Measurements from ENCODE around the gene CMSS1.

- TF ChIP-seq, protein P1, sequence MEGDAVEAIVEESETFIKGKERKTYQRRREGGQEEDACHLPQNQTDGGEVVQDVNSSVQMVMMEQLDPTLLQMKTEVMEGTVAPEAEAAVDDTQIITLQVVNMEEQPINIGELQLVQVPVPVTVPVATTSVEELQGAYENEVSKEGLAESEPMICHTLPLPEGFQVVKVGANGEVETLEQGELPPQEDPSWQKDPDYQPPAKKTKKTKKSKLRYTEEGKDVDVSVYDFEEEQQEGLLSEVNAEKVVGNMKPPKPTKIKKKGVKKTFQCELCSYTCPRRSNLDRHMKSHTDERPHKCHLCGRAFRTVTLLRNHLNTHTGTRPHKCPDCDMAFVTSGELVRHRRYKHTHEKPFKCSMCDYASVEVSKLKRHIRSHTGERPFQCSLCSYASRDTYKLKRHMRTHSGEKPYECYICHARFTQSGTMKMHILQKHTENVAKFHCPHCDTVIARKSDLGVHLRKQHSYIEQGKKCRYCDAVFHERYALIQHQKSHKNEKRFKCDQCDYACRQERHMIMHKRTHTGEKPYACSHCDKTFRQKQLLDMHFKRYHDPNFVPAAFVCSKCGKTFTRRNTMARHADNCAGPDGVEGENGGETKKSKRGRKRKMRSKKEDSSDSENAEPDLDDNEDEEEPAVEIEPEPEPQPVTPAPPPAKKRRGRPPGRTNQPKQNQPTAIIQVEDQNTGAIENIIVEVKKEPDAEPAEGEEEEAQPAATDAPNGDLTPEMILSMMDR (IDR thresholded peaks at IDR 0.05) = no peak
- TF ChIP-seq TAF1 (IDR thresholded peaks at IDR 0.05; ENCODE audit: borderline replicate concordance, low read depth, low read length) (no peak), RCOR1 (IDR thresholded peaks at IDR 0.05; ENCODE audit: low read length) (no peak), EP300 (IDR thresholded peaks at IDR 0.05; ENCODE audit: borderline replicate concordance in 1 of 2, low read depth in 1 of 2, low read length in 1 of 2) (no peak), JUND (IDR thresholded peaks at IDR 0.05) (no peak), ZBTB33 (IDR thresholded peaks at IDR 0.05; ENCODE audit: borderline replicate concordance, low read depth) (no peak), GATA2 (CRISPR knock-in tag; IDR thresholded peaks at IDR 0.05) (no peak)
Observed at GRCh38 chr3:100030346-100030745, 212.7 kb downstream of the CMSS1 start.

Data from SK-N-SH (cell line).